Measurements from ENCODE around the gene MSI1.

Gene MSI1

DNA sequence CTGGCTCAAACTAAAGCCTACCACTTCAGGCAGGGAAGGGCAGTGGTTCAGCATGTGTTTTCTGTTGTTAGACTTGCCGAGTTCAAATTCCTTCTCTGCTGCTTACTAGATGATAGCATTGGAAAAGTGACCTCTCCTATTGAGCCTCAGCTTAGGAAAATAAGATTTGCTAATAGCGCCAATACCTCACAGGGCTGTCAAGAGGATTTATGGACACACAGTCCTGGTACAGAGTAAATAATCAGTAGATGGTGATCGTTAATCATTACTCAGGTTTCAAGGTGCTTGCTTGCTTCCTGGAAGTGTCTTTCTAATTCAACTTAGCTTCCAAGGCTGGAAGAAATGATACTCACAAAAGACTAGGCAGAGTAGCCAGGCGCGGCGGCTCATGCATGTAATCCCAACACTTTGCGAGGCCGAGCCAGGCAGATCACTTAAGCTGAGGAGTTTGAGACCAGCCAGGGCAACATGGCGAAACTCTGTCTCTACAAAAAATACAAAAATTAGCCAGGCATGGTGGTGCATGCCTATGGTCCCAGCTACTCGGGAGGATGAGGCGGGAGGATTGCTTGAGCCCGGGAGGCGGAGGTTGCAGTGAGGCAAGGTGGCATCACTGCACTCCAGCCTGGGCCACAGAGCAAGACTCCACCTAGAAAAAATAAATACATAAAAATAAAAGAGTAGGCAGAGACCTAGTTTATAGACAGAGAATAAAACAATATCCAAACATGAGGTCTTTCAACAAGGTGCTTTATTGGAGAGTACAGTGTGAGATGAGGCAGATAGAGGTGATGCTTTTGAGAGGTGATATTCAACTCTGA, 47.4 kb downstream of the MSI1 start:
- no peak for DNase-seq (ENCODE audit: low read depth)

DNA sequence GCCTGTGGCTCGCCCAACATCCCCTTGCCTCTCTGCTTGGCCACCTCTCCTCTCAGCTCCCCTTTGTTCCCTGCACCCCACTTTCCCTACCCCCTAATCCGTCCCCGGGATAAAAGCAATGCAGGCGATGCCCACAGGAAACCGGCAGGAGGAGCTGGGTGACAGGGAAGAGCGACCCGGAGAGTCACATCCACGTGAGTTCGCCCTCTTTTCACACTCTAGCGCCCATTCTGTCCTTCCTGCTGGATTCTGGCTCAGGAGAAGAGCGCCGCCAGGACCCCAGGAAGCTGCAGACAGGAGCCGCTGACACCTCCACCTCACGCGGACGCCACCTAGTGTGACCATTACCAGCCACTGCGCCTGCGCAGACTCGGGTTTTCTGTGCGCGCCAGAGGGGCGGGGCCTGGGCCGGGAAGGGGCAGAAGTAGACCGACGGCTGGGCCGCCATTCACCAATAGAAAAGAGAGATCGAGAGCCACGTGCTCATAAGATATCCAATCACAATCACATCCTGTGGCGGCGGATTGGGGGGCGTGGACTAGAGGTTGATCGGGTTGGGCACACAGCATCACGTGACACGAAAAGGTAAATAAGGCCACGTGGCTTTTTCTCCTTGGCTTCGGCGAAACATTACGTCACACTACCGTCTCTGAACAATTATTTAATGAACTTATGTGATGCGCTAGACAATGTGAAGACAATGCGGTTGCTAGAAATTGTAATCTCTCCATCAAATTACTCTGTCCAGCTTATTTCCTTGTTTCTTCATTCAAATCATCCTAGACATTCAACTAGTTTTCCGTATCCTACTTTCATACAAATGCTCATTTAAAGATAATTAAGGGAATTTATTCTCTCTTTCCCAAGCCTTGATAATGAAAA, 51.5 kb downstream of the MSI1 start:
- DNase-seq (ENCODE audit: low read depth): peak; percentile 100

DNA sequence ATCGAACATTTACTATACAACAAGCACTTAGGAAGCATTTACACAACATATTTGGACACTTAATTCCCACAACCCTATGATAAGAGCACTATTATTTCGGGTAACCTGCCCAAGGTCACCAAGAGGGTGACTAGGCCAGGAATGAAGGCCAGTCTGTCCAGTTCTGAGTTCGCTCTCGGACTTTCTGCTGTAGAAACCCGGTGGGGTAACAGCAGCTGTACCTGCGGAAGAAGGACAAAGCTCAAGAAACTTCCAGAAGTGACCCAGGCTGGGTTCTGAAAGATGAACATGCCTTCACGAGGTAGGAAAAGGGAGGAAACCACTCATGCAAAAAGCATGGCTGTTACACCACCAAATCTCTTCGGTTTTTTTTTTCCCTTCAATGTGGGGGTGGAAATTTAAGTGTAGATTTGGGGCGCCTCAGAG, 52.2 kb downstream of the MSI1 start:
- DNase-seq (ENCODE audit: low read depth): no peak

DNA sequence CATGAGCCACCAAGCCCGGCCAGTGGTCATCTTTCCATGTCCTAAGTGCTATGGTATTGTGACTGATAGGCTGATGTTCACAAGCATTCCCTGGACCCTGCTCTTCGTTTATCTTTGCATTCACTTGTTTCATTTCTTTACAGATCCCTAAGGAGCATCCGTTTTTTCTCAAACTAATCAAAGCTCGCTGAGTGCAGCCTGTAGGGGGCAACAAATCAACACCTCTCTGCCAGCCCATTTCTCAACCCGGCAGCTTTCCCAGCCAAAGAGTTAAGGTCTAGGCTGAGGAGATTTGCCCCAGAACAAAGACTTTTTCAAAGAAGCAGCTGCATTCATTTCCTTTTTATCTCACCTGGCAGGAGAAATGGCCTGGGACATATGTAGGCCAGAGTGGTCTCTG, 54.7 kb downstream of the MSI1 start:
- DNase-seq (ENCODE audit: low read depth): no peak

DNA sequence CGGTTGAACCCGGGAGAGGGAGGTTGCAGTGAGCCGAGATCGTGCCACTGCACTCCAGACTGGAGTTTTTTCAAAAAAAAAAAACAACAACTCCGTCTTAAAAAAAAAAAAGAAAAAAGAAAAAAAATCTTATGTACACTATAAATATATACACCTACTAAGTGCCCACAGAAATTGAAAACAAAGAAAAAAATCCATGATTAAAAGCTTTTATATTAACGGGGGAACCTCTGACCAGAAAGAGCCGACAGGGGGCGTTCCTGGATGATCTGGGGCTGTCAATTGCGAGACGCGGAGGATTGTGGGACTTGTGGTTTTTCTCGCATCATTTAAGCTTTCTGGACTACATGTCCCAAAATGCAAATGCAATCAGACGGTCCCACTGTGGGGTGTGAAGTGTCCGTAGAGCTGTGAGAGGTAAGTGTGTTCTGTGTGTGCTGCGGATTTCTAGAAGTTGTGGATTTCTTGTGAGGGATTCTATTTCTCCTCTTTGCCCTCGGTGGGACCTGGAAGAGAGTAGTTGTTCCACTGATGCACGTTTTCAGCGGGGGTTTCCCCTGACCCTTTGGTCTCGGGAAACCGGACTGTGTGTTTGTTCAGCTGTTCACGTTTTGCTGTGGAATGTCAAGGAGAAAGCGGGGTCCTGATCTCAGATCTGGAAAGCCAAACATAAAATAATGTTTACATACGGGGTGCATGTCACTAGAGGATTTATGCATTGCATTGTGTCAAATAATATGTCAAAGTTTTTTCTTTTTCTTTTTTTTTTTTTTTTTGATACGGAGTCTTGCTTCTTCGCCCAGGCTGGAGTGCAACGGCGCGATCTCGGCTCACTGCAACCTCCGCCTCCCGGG, 66.8 kb downstream of the MSI1 start, which contains the start of gene SIRT4:
Gene SIRT4, plus strand, starts transcription at position 360 of the 854 bp plus-strand sequence. CDS start 1,241 bp downstream, outside the sequence.
- peak; percentile 84 for DNase-seq (ENCODE audit: low read depth)

DNA sequence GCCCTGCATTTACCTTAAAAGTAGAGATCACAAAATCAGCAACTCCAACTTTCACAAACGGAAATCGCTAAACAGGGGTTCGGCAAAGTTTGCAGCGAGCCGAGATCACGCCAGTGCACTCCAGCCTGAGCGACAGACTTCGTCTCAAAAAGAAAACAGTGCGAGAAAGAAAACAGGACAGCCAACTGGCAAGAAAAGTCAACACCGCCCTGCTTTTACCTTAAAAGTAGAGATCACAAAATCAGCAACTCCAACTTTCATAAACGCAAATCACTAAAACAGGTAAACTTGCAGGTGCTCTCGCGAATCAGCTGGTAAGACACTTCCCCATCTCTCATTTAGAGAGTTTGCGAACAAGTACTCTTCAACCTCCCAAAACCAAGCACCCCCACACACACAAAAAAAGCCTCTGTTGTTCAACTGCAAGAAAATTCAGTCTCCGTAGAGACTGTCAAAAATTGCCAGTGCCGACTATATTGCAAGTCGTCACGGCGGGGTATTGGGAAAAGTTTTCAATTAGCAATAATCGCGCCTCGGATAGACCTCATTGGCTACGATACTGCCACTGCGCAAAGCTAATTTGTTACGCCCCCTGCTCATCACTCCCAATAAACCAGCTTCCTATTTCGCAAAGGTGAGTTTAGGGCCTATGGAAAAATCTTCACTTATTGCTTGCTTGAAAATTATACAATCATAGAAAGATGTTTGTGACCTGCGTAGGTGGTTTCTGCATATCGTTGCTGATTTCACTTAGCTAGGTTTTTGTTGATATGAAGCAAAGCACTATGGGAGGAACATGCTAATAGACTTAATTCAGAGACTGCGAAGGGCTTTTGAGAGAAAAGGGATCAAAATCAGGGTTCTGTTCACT, 76.1 kb downstream of the MSI1 start, which contains the start of gene RNU4-1:
Gene RNU4-1, minus strand, starts transcription at position 577 of the 871 bp plus-strand sequence.
- peak; percentile 77 for DNase-seq (ENCODE audit: low read depth)

DNA sequence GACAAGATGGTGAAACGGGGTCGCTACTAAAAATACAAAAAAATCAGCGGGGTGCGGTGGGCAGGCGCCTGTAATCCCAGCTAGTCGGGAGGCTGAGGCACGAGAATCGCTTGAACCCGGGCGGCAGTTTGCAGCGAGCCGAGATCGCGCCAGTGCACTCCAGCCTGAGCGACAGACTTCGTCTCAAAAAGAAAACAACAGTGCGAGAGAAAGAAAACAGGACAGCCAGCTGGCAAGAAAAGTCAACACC, 76.6 kb downstream of the MSI1 start:
- no peak for DNase-seq (ENCODE audit: low read depth)
